Endothelial cell of umbilical vein (primary cell): ENCODE results near the gene PRR7. TPM values are rescaled to one million over a fixed set of nuclear protein-coding genes. Genes with fewer than 3 reads are reported as not detected.

ENCODE experiments used
- BruUV-seq: library from RNA; stranded (reverse); fragments of 400-500 nt; replicated peaks from 2 replicates; lab custom pipeline; 2021; lab: Mats Ljungman, UMichigan
- CTCF ChIA-PET: fragments of 300-600, 350-600 bp; sonication (Branson Sonifier 250); formaldehyde crosslinking; loops from one replicate; lab custom pipeline; 2021; ENCODE audit warnings: antibody characterized with exemption, inconsistent platforms; lab: Charles Lee
- POLR2A ChIA-PET: fragments of 300-600, 350-600 bp; sonication (Branson Sonifier 250); formaldehyde crosslinking; loops from one replicate; lab custom pipeline; 2021; ENCODE audit warnings: antibody characterized with exemption, inconsistent platforms; lab: Charles Lee
- DNase-seq: peaks from one replicate; pipeline ENCODE4 v3.0.0-alpha.2; 2011; ENCODE audit warnings: low read depth, low spot score
- FAIRE-seq: peaks from 2 replicates; lab custom pipeline; 2011; peaks lifted over from hg19 to GRCh38; lab: Jason Lieb, UNC
- H2AFZ ChIP-seq: 2 replicates; pipeline ENCODE4 v1.6.0; 2012; ENCODE audit warnings: low read depth, low read length, control low read depth, inconsistent platforms
- H3K27ac ChIP-seq: 2 replicates; pipeline ENCODE4 v1.5.1; 2011; ENCODE audit warnings: low read depth, mild to moderate bottlenecking, control low read depth, low read length, moderate library complexity; ENCODE audit not compliant: insufficient read depth
- H3K27me3 ChIP-seq, 2 experiments: 2 replicates each; pipeline versions ENCODE4 v1.6.0 to v1.6.1; 2011; ENCODE audit warnings: low read length in 2 of 2, mixed read lengths in 1 of 2; ENCODE audit not compliant: control insufficient read depth in 2 of 2, insufficient read depth in 2 of 2
- H3K36me3 ChIP-seq, 2 experiments: 2 replicates in 1 of 2; 3 replicates in 1 of 2; pipeline ENCODE4 v1.5.1; 2011; ENCODE audit warnings: low read length in 2 of 2, mild to moderate bottlenecking in 1 of 2, moderate library complexity in 1 of 2; ENCODE audit not compliant: control insufficient read depth in 2 of 2, insufficient read depth in 2 of 2; ENCODE audit errors: extremely low read depth in 1 of 2
- H3K4me1 ChIP-seq: 3 replicates; pipeline ENCODE4 v1.5.1; 2011; ENCODE audit warnings: mild to moderate bottlenecking, low read length; ENCODE audit not compliant: control insufficient read depth, insufficient read depth; ENCODE audit errors: extremely low read depth
- H3K4me2 ChIP-seq: 2 replicates; pipeline ENCODE4 v1.6.1; 2011; ENCODE audit warnings: low read length, control low read depth, mixed read lengths; ENCODE audit not compliant: insufficient read depth
- H3K4me3 ChIP-seq, 3 experiments: fragments of 200-600 bp in 1 of 3; sonication (generic), shearing (Covaris generic) in 1 of 3; replicated peaks in 1 of 3; 2 replicates each; pipeline ENCODE4 v1.5.1; 2011 to 2016; ENCODE audit warnings: control low read depth in 3 of 3, low read length in 3 of 3, mild to moderate bottlenecking in 2 of 3, inconsistent platforms in 1 of 3, low read depth in 1 of 3, moderate library complexity in 1 of 3; ENCODE audit not compliant: insufficient read depth in 1 of 3
- H3K79me2 ChIP-seq: 2 replicates; pipeline ENCODE4 v1.6.0; 2012; ENCODE audit warnings: low read length, inconsistent platforms; ENCODE audit not compliant: control insufficient read depth, insufficient read depth
- H3K9ac ChIP-seq: replicated peaks from 2 replicates; pipeline ENCODE3; 2011; ENCODE audit warnings: low read length, control low read depth; ENCODE audit not compliant: insufficient read depth; ENCODE audit errors: extremely low read depth
- H3K9me1 ChIP-seq: replicated peaks from 3 replicates; pipeline ENCODE4 v1.6.0; 2011; ENCODE audit warnings: mild to moderate bottlenecking, low read length; ENCODE audit not compliant: control insufficient read depth, insufficient read depth; ENCODE audit errors: extremely low read depth
- H3K9me3 ChIP-seq: replicated peaks from 2 replicates; pipeline ENCODE4 v1.5.1; 2012; ENCODE audit warnings: low read length, inconsistent platforms; ENCODE audit not compliant: control insufficient read depth, insufficient read depth
- H4K20me1 ChIP-seq: replicated peaks from 2 replicates; pipeline ENCODE3; 2011; ENCODE audit warnings: mild to moderate bottlenecking, low read length; ENCODE audit not compliant: control insufficient read depth, insufficient read depth; ENCODE audit errors: extremely low read depth
- CTCF ChIP-seq, 2 donors: IDR thresholded peaks; 1 replicate in 1 of 2; 2 replicates in 1 of 2; pipeline ENCODE4 v1.5.1; 2011; ENCODE audit warnings: low read length in 2 of 2, mild to moderate bottlenecking in 2 of 2, moderate library complexity in 2 of 2, control low read depth in 1 of 2, inconsistent platforms in 1 of 2, low read depth in 1 of 2; ENCODE audit not compliant: insufficient read depth in 1 of 2; ENCODE audit errors: extremely low read depth in 1 of 2
- EZH2 ChIP-seq: IDR thresholded peaks from 2 replicates; pipeline ENCODE4 v1.6.1; 2012; ENCODE audit warnings: borderline replicate concordance, low read depth, mild to moderate bottlenecking, moderate library complexity, low read length, inconsistent platforms; ENCODE audit not compliant: severe bottlenecking
- FOS ChIP-seq: IDR thresholded peaks from 2 replicates; pipeline ENCODE4 v1.6.1; 2011; ENCODE audit warnings: mild to moderate bottlenecking, low read length, moderate library complexity, borderline replicate concordance; ENCODE audit not compliant: insufficient read depth
- GATA2 ChIP-seq: IDR thresholded peaks from 2 replicates; pipeline ENCODE4 v1.7.0; 2011; ENCODE audit warnings: low read depth, mild to moderate bottlenecking, moderate library complexity, mixed read lengths, low read length; ENCODE audit not compliant: insufficient read length, insufficient read depth
- JUN ChIP-seq: IDR thresholded peaks from 2 replicates; pipeline ENCODE4 v1.6.1; 2011; ENCODE audit warnings: borderline replicate concordance, low read depth; ENCODE audit not compliant: insufficient read length, insufficient read depth
- MAX ChIP-seq: IDR thresholded peaks from 2 replicates; pipeline ENCODE4 v1.6.1; 2011; ENCODE audit not compliant: insufficient read depth, insufficient read length
- MYC ChIP-seq: IDR thresholded peaks from one replicate; pipeline ENCODE4 v1.6.1; 2011; ENCODE audit warnings: mild to moderate bottlenecking, low read depth, low read length
- POLR2A ChIP-seq: IDR thresholded peaks from 2 replicates; pipeline ENCODE4 v1.6.1; 2012; ENCODE audit warnings: low read depth, mild to moderate bottlenecking, control low read depth, low read length
- POLR2AphosphoS5 ChIP-seq: IDR thresholded peaks from 2 replicates; pipeline ENCODE4 v1.6.1; 2012; ENCODE audit warnings: low read depth, mild to moderate bottlenecking, control low read depth, low read length, moderate library complexity; ENCODE audit not compliant: insufficient read depth
- dilution Hi-C: fragments of 300-500 bp; cut with MboI; formaldehyde crosslinking; loops from one replicate; pipeline ENCODE4 v1.15.0; 2019; ENCODE audit warnings: low sequenced_read_pairs; ENCODE audit not compliant: extremely low pct_ligation_motif_present
- intact Hi-C: fragments of 100-400 bp; cut with micrococcal nuclease; formaldehyde crosslinking; loops from one replicate; pipeline ENCODE4 v1.10.0; 2022
- polyA plus RNA-seq, 4 experiments: library from polyadenylated mRNA; depleted of rRNA in 3 of 4; stranded (reverse) in 3 of 4; unstranded in 1 of 4; fragments of >200 nt; gene quantifications; 2 replicates each; pipeline versions ENCODE4 v1.2.1 to v1.2.3, GENCODE V29; 2011 to 2012; ENCODE audit warnings: missing spikeins in 1 of 4
- total RNA-seq: library from RNA; stranded (reverse); gene quantifications from 2 replicates; pipeline ENCODE4 v1.2.3, GENCODE V29; 2021

PRR7 gene
- total and polyA plus RNA-seq, 2 donors (not counting 3 experiments of a cell fraction or from before 2014, with no cell fraction given), result 6.5 to 6.6 TPM

GRCh38 chr5:177429248-177430040, 17.2 kb upstream of the PRR7 start:
- Histone ChIP-seq H4K20me1 (no peaks in the 10 kb centered on the region), H3K9me3 (no peaks in the 10 kb centered on the region), H3K9me1 (no peaks in the 10 kb centered on the region), H3K36me3 (peaks cover 9 to 24% of the 10 kb centered on the region in 2 experiments), H2AFZ (no peak overlapping the region), H3K4me3 (no peak overlapping the region), H3K27ac (no peak overlapping the region), H3K27me3 (no peaks in the 10 kb centered on the region), H3K79me2 (peaks cover 27% of the 10 kb centered on the region), H3K4me1 (peaks cover 14% of the 10 kb centered on the region), H3K9ac (no peak overlapping the region), H3K4me2 (no peak overlapping the region)
- intact Hi-C loops (no loop called here), dilution Hi-C loops (no loop called here)
- DNase-seq, result no peak
- ChIA-PET POLR2A (no interaction called here), CTCF (interaction anchor here (0.8 to 5.2 kb wide), 4 partner anchors 10 to 39 kb away, joined by 3 to 27 read pairs (median 8); no protein-coding TSS in a partner anchor)
- BruUV-seq, result no TSS peak
- no peak for FAIRE-seq
- TF ChIP-seq POLR2AphosphoS5 (no peak), FOS (no peak), MAX (no peak)

- Histone ChIP-seq H3K27me3 (no peaks in the 10 kb centered on the region), H3K79me2 (peaks cover 27% of the 10 kb centered on the region), H3K4me2 (no peak overlapping the region), H3K9me1 (no peaks in the 10 kb centered on the region), H3K36me3 (peaks cover 11 to 27% of the 10 kb centered on the region in 2 experiments), H3K4me1 (peaks cover 12% of the 10 kb centered on the region), H2AFZ (no peak overlapping the region), H3K4me3 (no peak overlapping the region), H3K9me3 (no peaks in the 10 kb centered on the region), H3K9ac (no peak overlapping the region), H3K27ac (no peak overlapping the region), H4K20me1 (no peaks in the 10 kb centered on the region)
- intact Hi-C loops, result no loop called here
- no TSS peak for BruUV-seq
- ChIA-PET POLR2A (no interaction called here), CTCF (interaction anchor here (0.8 to 1.6 kb wide), 4 partner anchors 9 to 40 kb away, joined by 3 read pairs; partner anchors contain the start of gene F12)
- dilution Hi-C loops, result no loop called here
- DNase-seq (no peak), FAIRE-seq (no peak)
- TF ChIP-seq POLR2AphosphoS5 (no peak), POLR2A (no peak), MYC (no peak), GATA2 (no peak), MAX (no peak), FOS (no peak), JUN (no peak), EZH2 (no peak), CTCF (IDR thresholded peaks at IDR 0.05; ENCODE audit: extremely low read depth in 1 of 2, insufficient read depth in 1 of 2, low read depth in 1 of 2, low read length in 2 of 2) (no peak)
Observed at GRCh38 chr5:177430140-177430951, 16.3 kb upstream of the PRR7 start.
